Right lobe of liver (tissue), 6 donors: ENCODE data around the gene DCC. TPM values are rescaled to one million over a fixed set of nuclear protein-coding genes. Genes with fewer than 3 reads are reported as not detected.

Experiments used
- ATAC-seq, 4 donors: fragments of 200-7000 bp; cut with Tn5 transposase; one replicate each; pipeline ENCODE4 v1.9.1; 2020; ENCODE audit warnings: mild to moderate bottlenecking in 4 of 4, moderate library complexity in 4 of 4
- DNase-seq, 3 donors: peaks; one replicate each; pipeline ENCODE4 v3.0.0-alpha.2; 2020
- H3K27ac ChIP-seq, 3 donors: fragments of 200-600 bp; one replicate each; pipeline ENCODE4 v1.8.0; 2022
- H3K27me3 ChIP-seq, 2 donors: fragments of 200-600 bp; one replicate each; pipeline ENCODE4 v1.8.0; 2022
- H3K36me3 ChIP-seq, 4 donors: fragments of 200-600 bp; sonication (generic) in 1 of 4; one replicate each; pipeline versions ENCODE4 v1.5.1 to v1.8.0; 2017 to 2022; ENCODE audit warnings: control low read depth in 1 of 4
- H3K4me1 ChIP-seq, 4 donors: fragments of 200-600 bp; sonication (generic) in 1 of 4; one replicate each; pipeline versions ENCODE4 v1.5.1 to v1.8.0; 2017 to 2022; ENCODE audit warnings: control low read depth in 1 of 4
- H3K4me3 ChIP-seq, 3 donors: fragments of 200-600 bp; one replicate each; pipeline ENCODE4 v1.8.0; 2022
- H3K9me3 ChIP-seq, 4 donors: fragments of 200-600 bp; sonication (generic) in 1 of 4; one replicate each; pipeline versions ENCODE4 v1.5.1 to v1.8.0; 2017 to 2022; ENCODE audit warnings: control low read depth in 1 of 4
- POLR2A ChIP-seq: fragments of 450-650 bp; IDR thresholded peaks from one replicate; pipeline ENCODE4 v1.6.1; 2017; ENCODE audit warnings: antibody characterized with exemption, mild to moderate bottlenecking
- WGBS: methylation state at CpG from one replicate; pipeline ENCODE4 v1.1.6; 2018; ENCODE audit warnings: low coverage, low lambda C conversion rate; ENCODE audit not compliant: insufficient coverage; ENCODE audit errors: missing lambda C conversion rate; 5-methylcytosine and 5-hydroxymethylcytosine counted together
- intact Hi-C, 2 donors: fragments of 100-400 bp; cut with DNase I; formaldehyde crosslinking; loops; one replicate each; pipeline versions ENCODE4 v1.11.2 to v1.14.1; 2022
- total RNA-seq, 6 experiments: library from RNA; depleted of rRNA in 2 of 6; stranded (reverse); fragments of >200 nt in 2 of 6; fragmentation: NEBNext Ultra II Directional in 3 of 6; extraction: Animal tissue kit (Norgen Biotek cat#: 25700) in 3 of 6; gene quantifications; one replicate each; pipeline versions ENCODE4 v1.1.0 to v1.2.4, GENCODE V29; 2016 to 2023
- TF ChIP-seq, protein P1 (sequence below), 4 donors: fragments of 200-600 bp in 3 of 4; fragments of 450-650 bp in 1 of 4; IDR thresholded peaks; one replicate each; pipeline versions ENCODE4 v1.5.1 to v1.8.0; 2016 to 2022; ENCODE audit warnings: antibody characterized with exemption in 4 of 4, mild to moderate bottlenecking in 2 of 4
- donor health status: DM: no; HTN: yes; CAD: no.
- donor health status: DM: no; HTN: no; CAD: no.
- donor health status: DM: no; HTN: no; CAD: no.
- donor health status: DM: no; HTN: yes; CAD: no.
- donor health status: DM: no; HTN: yes; CAD: no.

Gene DCC
- total RNA-seq, 6 experiments from 2014 or later: 0.06 TPM; not detected in 5

DNA sequence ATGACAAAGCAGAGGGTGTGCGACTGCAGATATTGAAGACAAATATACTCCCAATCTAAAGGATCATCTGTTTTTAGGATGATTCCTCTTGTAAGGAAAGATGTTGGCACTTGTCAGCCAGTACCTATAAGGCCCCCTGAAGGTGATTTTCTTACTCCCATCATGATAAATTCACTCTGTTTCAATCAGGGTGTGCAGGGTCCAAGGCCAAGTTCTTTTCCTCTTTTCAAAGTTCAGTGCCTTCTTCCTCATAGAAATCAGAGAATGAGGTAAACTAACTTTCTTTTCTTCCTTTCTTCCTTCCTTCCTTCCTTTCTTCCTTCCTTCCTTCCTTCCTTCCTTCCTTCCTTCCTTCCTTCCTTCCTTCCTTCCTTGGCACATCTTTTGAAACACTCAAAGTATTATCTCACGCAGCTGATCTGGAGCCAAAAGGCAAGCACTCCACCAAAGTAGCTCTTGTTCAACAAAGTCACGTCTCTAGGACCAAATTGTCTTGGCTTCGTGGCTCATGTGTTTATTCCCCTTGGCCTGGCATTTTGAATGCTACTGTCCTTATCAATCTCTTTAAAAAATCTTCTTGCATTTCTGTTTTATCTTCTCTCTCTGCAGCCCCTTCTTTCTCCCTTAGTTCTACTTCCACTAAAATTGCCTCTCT lies 87.7 kb downstream of the DCC start:
- Histone ChIP-seq H3K27me3 (no peaks in the 10 kb centered on the region), H3K4me3 (no peak overlapping the region), H3K36me3 (no peaks in the 10 kb centered on the region), H3K27ac (no peak overlapping the region), H3K9me3 (no peaks in the 10 kb centered on the region), H3K4me1 (peaks cover 0 to 7% (median 3%) of the 10 kb centered on the region in 4 donors)
- TF ChIP-seq, protein P1, sequence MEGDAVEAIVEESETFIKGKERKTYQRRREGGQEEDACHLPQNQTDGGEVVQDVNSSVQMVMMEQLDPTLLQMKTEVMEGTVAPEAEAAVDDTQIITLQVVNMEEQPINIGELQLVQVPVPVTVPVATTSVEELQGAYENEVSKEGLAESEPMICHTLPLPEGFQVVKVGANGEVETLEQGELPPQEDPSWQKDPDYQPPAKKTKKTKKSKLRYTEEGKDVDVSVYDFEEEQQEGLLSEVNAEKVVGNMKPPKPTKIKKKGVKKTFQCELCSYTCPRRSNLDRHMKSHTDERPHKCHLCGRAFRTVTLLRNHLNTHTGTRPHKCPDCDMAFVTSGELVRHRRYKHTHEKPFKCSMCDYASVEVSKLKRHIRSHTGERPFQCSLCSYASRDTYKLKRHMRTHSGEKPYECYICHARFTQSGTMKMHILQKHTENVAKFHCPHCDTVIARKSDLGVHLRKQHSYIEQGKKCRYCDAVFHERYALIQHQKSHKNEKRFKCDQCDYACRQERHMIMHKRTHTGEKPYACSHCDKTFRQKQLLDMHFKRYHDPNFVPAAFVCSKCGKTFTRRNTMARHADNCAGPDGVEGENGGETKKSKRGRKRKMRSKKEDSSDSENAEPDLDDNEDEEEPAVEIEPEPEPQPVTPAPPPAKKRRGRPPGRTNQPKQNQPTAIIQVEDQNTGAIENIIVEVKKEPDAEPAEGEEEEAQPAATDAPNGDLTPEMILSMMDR (IDR thresholded peaks at IDR 0.05): no peak
- no peak for TF ChIP-seq POLR2A
- WGBS: 41% methylated on average over 4 of the region's 4 CpGs
- ATAC-seq (no peak), DNase-seq (no peak)
- intact Hi-C loops: no loop called here

DNA sequence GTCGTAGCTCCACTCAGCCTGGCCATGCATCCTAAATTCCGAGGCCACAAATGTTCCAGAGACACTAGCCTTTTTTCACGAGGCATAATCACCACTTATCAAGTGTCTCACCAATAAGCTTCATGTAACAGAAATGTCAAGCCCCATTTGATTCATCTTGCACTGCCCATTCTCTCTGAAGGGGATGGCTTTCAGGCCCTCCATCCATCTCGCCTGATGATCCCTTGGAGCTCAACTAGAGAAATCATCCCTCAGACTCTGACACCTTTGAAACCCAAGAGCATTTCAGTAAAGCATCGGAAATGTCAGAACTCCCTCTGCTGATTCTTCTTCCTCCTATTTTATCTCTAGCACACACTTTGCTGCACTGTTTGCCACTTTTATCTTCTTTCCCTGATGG lies 91.7 kb downstream of the DCC start:
- no peak overlapping the region for H3K4me3 ChIP-seq
- TF ChIP-seq, protein P1 (IDR thresholded peaks at IDR 0.05): no peak
- no peak for TF ChIP-seq POLR2A
- no peaks in the 10 kb centered on the region for H3K36me3 ChIP-seq
- H3K27ac ChIP-seq: no peak overlapping the region
- peaks cover 0 to 4% (median 2%) of the 10 kb centered on the region in 4 donors for H3K4me1 ChIP-seq
- H3K9me3 ChIP-seq: no peaks in the 10 kb centered on the region
- no peak for ATAC-seq
- WGBS: 35% methylated on average over 5 of the region's 5 CpGs
- no peaks in the 10 kb centered on the region for H3K27me3 ChIP-seq
- no peak for DNase-seq
- intact Hi-C loops: no loop called here

DNA sequence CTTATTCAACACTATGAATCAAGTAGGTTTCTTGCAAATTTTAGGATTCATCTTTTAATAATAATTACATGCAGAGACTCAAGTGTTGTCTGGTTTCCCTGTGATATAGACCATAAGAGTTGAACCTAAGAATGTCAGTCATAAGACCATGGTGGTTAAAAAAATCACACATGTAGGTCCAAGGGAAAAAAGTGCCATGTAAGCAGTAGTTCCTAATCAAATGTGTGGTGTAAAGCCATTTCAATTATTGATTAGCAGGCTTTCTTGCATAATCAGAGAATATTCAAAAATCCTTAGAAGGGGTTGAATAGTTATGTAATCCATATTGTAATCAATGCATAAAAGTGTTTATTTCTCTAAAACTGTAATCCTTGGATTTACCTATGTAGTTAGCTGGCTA lies 93.8 kb downstream of the DCC start:
- Histone ChIP-seq H3K4me1 (no peaks in the 10 kb centered on the region), H3K9me3 (no peaks in the 10 kb centered on the region), H3K36me3 (no peaks in the 10 kb centered on the region), H3K27ac (no peak overlapping the region), H3K27me3 (no peaks in the 10 kb centered on the region), H3K4me3 (no peak overlapping the region)
- TF ChIP-seq, protein P1 (IDR thresholded peaks at IDR 0.05): no peak
- no peak for TF ChIP-seq POLR2A
- ATAC-seq (no peak), DNase-seq (no peak)
- intact Hi-C loops: no loop called here

DNA sequence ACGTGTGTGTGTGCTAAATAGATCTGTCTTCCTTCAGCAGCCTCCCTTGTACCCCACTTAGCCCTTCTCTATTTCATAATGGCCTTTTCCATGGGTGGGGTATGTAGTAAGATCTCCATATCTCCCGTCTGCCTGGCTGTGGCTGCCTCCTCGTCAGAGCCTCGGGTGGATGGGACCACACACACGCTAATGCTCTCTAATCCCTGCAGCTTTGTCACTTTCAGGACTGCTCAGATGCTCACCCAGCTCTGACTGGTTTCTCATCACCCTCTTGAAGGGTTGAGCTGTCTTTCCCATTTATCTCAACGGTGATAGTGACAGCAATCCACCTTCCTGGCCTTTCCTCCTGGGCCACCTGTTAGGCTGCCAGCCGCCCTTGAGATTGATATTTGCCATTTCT lies 95.3 kb downstream of the DCC start:
- 27% methylated on average over 4 of the region's 7 CpGs for WGBS
- ATAC-seq: no peak

More for the DNA sequence above, 95.3 kb downstream of the DCC start:
- intact Hi-C loops: no loop called here
- TF ChIP-seq, protein P1 (IDR thresholded peaks at IDR 0.05): no peak
- TF ChIP-seq POLR2A: no peak
- Histone ChIP-seq H3K27me3 (no peaks in the 10 kb centered on the region), H3K9me3 (no peaks in the 10 kb centered on the region), H3K4me3 (no peak overlapping the region), H3K4me1 (no peaks in the 10 kb centered on the region), H3K27ac (no peak overlapping the region), H3K36me3 (no peaks in the 10 kb centered on the region)
- DNase-seq: no peak
